Measurements from ENCODE around the gene SRSF4.

DNA sequence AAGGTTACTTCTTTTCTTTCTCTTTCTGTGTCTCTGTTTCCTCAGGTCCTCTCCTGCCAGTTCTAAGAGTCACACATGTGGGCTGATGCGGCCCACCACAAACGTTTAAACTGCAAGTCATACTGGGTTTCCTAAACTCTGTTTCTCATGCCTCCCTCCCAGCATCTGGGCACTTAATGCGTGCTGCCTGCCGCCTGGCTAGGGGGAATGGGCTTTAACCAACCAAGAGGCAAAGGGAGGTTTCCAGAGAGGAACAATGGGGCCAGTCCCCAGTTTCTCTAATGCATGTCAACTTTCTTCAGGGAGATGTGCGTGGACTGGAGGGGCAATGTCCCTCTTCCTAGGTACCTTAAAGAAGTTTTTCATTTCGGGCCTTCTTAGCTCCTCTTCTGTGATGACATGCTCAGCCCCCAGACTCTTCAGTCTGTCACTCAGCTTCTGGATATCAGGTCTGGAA is 19.9 kb upstream of the SRSF4 start:
- no peak for TF ChIP-seq CEBPB (IDR thresholded peaks at IDR 0.05; ENCODE audit: low read depth)
- no peak for TF ChIP-seq EZH2phosphoT487 (IDR thresholded peaks at IDR 0.05; ENCODE audit: borderline replicate concordance)

Data from HCT116 (cell line).